Measurements from ENCODE around the gene SLC1A7. TPM values are rescaled to one million over a fixed set of nuclear protein-coding genes. Genes with fewer than 3 reads are reported as not detected.

Gene SLC1A7
- total RNA-seq, 2 experiments from 2014 or later, result not detected

DNA sequence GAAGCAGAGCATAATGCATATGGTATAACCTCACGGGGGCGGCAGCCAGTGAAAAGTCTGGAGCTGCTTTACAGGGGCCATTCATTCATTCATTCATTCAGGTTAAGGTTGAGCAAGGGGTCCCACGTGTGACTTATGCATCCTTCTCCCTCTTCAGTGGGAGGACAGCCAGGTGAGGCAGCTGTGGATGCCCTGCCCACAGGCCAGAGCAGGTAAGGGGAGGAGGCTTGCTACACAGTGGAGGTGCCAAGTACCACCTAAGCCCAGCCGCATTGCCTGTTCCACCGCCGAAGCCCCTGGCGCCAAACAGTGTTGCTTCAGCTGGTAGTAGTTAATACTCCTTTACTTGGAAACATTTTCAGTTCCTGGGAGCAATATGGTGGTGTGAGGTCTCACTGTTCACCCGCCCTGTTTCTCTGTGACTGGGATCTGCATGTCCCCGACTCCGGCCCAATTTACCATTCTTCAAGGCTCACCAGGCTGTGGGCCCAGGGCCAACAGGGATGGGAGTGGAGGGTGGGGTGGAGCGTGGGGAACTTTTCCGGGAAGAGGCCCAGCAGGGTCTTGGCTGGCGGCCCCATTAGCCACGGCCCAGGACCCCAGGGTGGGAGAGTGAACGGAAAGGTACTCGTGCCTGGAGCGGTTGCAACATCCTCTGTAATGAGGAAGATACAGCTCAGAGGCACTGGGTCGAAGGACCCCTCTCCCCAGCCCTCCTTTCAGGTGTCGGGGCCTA lies 81.1 kb downstream of the SLC1A7 start:
- Mint-ChIP-seq H3K27me3 (peaks cover 38% of the 10 kb centered on the region), H3K4me3 (no peak overlapping the region), H3K4me1 (ENCODE audit: low read depth) (peaks cover 8% of the 10 kb centered on the region), H3K9me3 (no peaks in the 10 kb centered on the region), H3K27ac (no peak overlapping the region), H3K36me3 (no peaks in the 10 kb centered on the region)
- DNase-seq, result no peak
- intact Hi-C loops (cut with micrococcal nuclease), result no loop called here
- POLR2A ChIA-PET, result interaction anchor here (0.6 kb wide), 1 partner anchor 365 kb away, joined by 4 read pairs; no protein-coding TSS in a partner anchor
- CTCF ChIA-PET, result no interaction called here

DNA sequence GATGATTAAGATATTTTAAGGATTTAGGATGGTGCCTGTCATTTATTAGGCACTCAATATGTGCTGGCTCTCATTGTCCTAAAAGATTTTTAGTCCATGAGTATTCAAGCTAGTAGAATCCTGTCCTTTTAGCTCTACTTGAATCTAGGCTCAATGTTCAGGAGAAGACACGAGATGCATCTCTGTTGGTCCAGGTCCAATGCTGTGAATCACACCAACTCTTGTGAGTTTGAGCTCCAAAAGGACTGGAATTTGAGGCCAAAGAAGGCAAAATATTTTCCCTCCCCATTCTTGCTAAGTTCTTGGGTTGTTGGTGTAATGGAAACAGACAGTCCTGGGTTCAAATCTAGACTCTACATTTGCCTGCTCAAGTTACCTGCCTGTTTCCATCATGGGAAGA lies 81.9 kb downstream of the SLC1A7 start:
- ChIA-PET POLR2A (no interaction called here), CTCF (no interaction called here)
- no peak overlapping the region for H3K27ac Mint-ChIP-seq
- no peaks in the 10 kb centered on the region for H3K9me3 Mint-ChIP-seq
- H3K36me3 Mint-ChIP-seq, result no peaks in the 10 kb centered on the region
- no peak overlapping the region for H3K4me3 Mint-ChIP-seq
- H3K27me3 Mint-ChIP-seq, result peaks cover 36% of the 10 kb centered on the region
- no peak for DNase-seq
- H3K4me1 Mint-ChIP-seq (ENCODE audit: low read depth), result peaks cover 8% of the 10 kb centered on the region
- intact Hi-C loops (cut with micrococcal nuclease), result no loop called here

DNA sequence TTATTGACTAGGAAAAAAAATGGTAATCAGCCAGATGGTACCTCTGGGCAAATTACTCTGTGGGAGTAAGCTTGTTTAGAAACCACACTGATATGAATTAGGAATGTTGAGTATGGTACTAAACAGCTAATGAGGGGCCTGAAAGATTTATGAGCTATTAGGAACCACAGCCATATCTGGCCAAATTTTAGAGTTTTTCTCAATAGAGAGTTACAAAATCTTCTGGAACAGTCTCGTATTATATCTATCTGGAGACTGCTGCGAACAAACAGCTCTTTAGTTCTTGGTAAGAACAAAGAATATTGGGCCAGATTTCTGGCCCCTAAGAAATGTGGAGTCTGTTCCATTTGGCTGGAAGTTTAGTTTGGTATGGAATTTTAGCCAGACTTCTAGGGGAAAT lies 85.3 kb downstream of the SLC1A7 start:
- Mint-ChIP-seq H3K36me3 (peaks cover 12% of the 10 kb centered on the region), H3K4me1 (ENCODE audit: low read depth) (no peaks in the 10 kb centered on the region), H3K27me3 (peaks cover 19% of the 10 kb centered on the region), H3K9me3 (no peaks in the 10 kb centered on the region), H3K4me3 (no peak overlapping the region), H3K27ac (no peak overlapping the region)
- no peak for DNase-seq
- CTCF ChIA-PET, result no interaction called here
- intact Hi-C loops (cut with micrococcal nuclease), result no loop called here
- POLR2A ChIA-PET, result no interaction called here

GRCh38 chr1:53051676-53052075 lies 90.8 kb downstream of the SLC1A7 start:
- CTCF ChIA-PET, result no interaction called here
- Mint-ChIP-seq H3K27ac (no peak overlapping the region), H3K9me3 (no peaks in the 10 kb centered on the region), H3K4me3 (no peak overlapping the region), H3K27me3 (no peaks in the 10 kb centered on the region), H3K4me1 (ENCODE audit: low read depth) (peaks cover 11% of the 10 kb centered on the region), H3K36me3 (peaks cover 30% of the 10 kb centered on the region)
- POLR2A ChIA-PET, result interaction anchor here (0.6 kb wide), 1 partner anchor 16 kb away, joined by 5 read pairs; no protein-coding TSS in a partner anchor
- DNase-seq, result no peak
- intact Hi-C loops (cut with micrococcal nuclease), result no loop called here

- Mint-ChIP-seq H3K27ac (no peak overlapping the region), H3K27me3 (no peaks in the 10 kb centered on the region), H3K9me3 (no peaks in the 10 kb centered on the region), H3K36me3 (peaks cover 30% of the 10 kb centered on the region), H3K4me1 (ENCODE audit: low read depth) (peaks cover 11% of the 10 kb centered on the region), H3K4me3 (no peak overlapping the region)
- intact Hi-C loops (cut with micrococcal nuclease), result no loop called here
- CTCF ChIA-PET, result no interaction called here
- POLR2A ChIA-PET, result no interaction called here
- DNase-seq, result no peak
These were observed 92.1 kb downstream of the SLC1A7 start for GRCh38 chr1:53050310-53050709.

DNA sequence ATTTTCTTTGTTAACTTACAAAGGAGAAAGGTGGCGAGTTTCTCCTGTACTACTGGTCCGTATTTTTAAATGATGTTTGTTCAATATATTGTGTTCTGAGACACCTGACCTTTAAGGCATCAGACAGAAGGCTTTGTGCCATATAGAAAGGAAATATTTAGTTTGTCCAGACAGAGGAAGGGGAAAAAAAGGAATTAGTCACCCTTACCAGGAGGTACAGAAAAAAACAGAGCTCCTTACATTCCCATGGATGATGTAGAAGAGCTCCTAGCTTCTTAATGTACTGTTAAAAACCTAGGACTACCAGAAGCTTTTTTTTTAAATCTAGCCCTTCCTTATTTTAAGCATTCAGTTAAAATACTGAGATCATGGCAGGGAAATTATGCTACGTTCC lies 92.9 kb downstream of the SLC1A7 start:
- H3K27me3 Mint-ChIP-seq, result no peaks in the 10 kb centered on the region
- POLR2A ChIA-PET, result no interaction called here
- H3K4me1 Mint-ChIP-seq (ENCODE audit: low read depth), result peaks cover 11% of the 10 kb centered on the region
- peaks cover 32% of the 10 kb centered on the region for H3K36me3 Mint-ChIP-seq
- CTCF ChIA-PET, result no interaction called here
- H3K4me3 Mint-ChIP-seq, result no peak overlapping the region
- no peaks in the 10 kb centered on the region for H3K9me3 Mint-ChIP-seq
- no peak overlapping the region for H3K27ac Mint-ChIP-seq
- intact Hi-C loops (cut with micrococcal nuclease), result no loop called here
- DNase-seq, result no peak

DNA sequence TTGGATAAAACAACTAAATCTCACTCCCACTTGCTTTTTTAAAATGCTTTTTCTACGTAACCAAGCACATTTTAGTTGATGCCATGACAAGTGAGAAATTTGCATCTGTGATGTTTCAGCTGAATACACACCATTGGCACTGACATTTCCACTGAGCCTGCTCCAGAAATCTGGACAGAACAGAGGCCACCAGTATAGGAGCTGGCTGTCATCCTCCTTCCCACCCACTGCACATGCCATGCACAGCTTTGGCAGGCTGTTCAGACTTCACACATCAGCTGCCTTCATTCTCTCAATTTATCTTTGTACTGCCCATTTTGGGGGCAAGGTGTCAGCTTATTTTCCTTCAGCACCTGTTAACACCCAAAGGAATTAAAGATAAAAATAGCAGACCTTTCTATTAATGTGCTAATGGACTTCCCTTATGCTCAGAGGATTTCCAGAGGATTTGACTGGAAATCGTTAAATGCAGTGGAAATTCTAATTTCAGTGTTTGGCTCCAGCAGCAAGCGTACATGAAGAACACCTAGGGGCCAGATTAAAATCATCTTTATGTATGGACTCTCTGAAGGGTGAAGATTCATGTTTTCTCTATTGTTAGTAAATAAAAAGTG lies 93.4 kb downstream of the SLC1A7 start:
- Mint-ChIP-seq H3K27ac (no peak overlapping the region), H3K4me3 (no peak overlapping the region), H3K9me3 (no peaks in the 10 kb centered on the region), H3K27me3 (no peaks in the 10 kb centered on the region), H3K4me1 (ENCODE audit: low read depth) (peaks cover 11% of the 10 kb centered on the region), H3K36me3 (peaks cover 30% of the 10 kb centered on the region)
- intact Hi-C loops (cut with micrococcal nuclease), result no loop called here
- ChIA-PET CTCF (no interaction called here), POLR2A (no interaction called here)
- DNase-seq, result no peak

DNA sequence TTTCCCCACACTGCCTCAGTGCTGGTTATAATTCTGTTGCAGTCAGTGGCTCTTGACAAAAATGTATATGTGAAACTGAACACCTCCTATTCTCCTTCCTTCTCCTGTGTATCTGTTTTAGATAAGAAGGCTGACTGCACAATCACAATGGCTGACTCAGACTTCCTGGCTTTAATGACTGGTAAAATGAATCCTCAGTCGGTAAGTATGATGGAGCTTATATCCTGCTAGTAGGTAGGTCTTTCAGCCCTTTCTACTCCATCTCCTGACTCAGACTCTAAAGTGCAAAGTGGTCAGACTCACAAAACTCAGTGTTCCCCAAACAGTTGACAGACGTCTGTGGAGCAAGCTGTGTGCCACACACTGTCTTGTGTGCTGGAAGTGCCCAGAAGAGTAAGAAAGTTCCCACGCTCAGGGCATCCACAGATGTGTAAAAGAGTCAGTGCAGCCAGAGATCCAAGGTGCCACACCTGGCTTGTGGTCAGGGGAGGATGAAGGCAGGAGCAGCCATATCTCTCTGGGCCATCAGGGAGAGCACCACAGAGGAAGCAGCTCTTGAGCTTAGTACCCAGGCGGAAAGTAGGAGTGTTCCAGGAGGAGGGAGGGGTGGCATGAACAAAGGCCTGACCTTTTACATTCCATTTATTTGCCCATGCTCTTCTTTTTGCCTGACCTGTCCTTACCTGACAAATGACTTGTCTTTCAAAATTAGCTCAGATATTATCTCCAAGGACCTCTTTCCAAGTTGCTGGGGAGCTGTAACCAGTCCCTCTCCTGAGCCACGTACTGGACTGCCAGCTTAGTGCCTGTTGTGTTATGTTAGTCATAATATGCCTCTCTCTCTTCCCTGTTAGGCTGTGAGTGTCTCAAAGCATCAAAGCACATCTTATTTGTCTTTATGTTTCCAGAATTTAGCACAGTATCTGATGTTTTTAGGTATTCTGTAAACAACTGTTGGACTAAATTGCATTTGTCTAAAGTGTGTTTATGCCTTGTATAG lies 94.4 kb downstream of the SLC1A7 start:
- DNase-seq, result peak; percentile 15
- Mint-ChIP-seq H3K27ac (peak overlapping the region; percentile 71), H3K4me3 (no peak overlapping the region), H3K27me3 (no peaks in the 10 kb centered on the region), H3K9me3 (no peaks in the 10 kb centered on the region), H3K4me1 (ENCODE audit: low read depth) (peaks cover 11% of the 10 kb centered on the region), H3K36me3 (peaks cover 25% of the 10 kb centered on the region)
- intact Hi-C loops (cut with micrococcal nuclease), result no loop called here
- CTCF ChIA-PET, result interaction anchor here (1.0 to 1.4 kb wide), 2 partner anchors 138 to 206 kb away, joined by 3 to 4 read pairs; partner anchors contain the start of gene ZYG11A
- POLR2A ChIA-PET, result no interaction called here

DNA sequence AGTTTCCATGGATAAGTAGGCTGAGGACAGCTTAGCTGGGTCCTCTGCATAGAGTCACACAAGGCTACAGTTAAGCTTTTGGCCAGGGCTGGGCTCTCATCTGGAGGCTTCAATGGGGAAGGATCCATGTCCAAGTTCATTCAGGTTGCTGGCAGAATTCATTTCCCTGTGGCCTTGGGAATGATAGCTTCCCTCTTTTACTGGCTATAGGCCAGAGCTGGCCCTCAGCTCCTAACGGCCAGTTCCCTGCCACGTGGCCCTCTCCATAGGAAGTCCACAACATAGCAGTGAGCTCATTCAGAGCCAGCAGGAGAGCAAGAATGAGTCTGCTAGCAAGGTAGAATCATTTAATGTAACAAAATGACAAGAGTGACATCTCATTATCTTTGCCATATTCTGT lies 95.5 kb downstream of the SLC1A7 start:
- ChIA-PET POLR2A (no interaction called here), CTCF (interaction anchor here (1.0 to 1.4 kb wide), 2 partner anchors 140 to 205 kb away, joined by 3 to 4 read pairs; partner anchors contain the start of gene ZYG11A)
- H3K4me1 Mint-ChIP-seq (ENCODE audit: low read depth), result peaks cover 11% of the 10 kb centered on the region
- H3K9me3 Mint-ChIP-seq, result no peaks in the 10 kb centered on the region
- DNase-seq, result no peak
- no peaks in the 10 kb centered on the region for H3K27me3 Mint-ChIP-seq
- H3K27ac Mint-ChIP-seq, result no peak overlapping the region
- no peak overlapping the region for H3K4me3 Mint-ChIP-seq
- intact Hi-C loops (cut with micrococcal nuclease), result no loop called here
- H3K36me3 Mint-ChIP-seq, result peaks cover 20% of the 10 kb centered on the region

DNA sequence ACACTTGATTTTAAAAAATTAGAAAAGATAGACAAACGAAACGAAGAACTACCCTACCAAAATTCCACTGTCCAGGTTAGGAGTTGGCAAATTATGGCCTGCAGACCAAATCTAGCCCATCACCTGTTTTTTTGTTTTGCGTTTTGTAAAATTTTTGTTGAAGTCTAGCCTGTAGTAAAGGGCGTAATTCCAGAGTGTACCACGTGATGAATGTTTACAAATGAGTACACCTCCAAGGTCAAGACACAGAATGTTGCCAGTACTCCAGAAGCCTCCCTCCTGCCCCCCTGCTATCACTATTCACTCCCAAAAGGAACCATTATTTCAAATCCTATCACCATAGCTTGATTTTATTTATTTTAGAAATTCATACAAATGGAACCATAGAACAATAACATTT lies 97.5 kb downstream of the SLC1A7 start:
- CTCF ChIA-PET, result no interaction called here
- DNase-seq, result no peak
- intact Hi-C loops (cut with micrococcal nuclease), result no loop called here
- Mint-ChIP-seq H3K4me3 (no peak overlapping the region), H3K4me1 (ENCODE audit: low read depth) (peaks cover 11% of the 10 kb centered on the region), H3K27me3 (no peaks in the 10 kb centered on the region), H3K9me3 (no peaks in the 10 kb centered on the region), H3K36me3 (peaks cover 15% of the 10 kb centered on the region), H3K27ac (no peak overlapping the region)
- POLR2A ChIA-PET, result interaction anchor here (1.1 kb wide), 1 partner anchor 30 kb away, joined by 3 read pairs; no protein-coding TSS in a partner anchor

- no peaks in the 10 kb centered on the region for H3K9me3 Mint-ChIP-seq
- intact Hi-C loops (cut with micrococcal nuclease), result no loop called here
- POLR2A ChIA-PET, result no interaction called here
- H3K27me3 Mint-ChIP-seq, result no peaks in the 10 kb centered on the region
- no peak overlapping the region for H3K27ac Mint-ChIP-seq
- H3K4me1 Mint-ChIP-seq (ENCODE audit: low read depth), result peaks cover 7% of the 10 kb centered on the region
- DNase-seq, result no peak
- CTCF ChIA-PET, result no interaction called here
- no peak overlapping the region for H3K4me3 Mint-ChIP-seq
- H3K36me3 Mint-ChIP-seq, result peaks cover 20% of the 10 kb centered on the region
These were observed 99.2 kb downstream of the SLC1A7 start for GRCh38 chr1:53043271-53043670.

- POLR2A ChIA-PET, result no interaction called here
These were observed 103.9 kb downstream of the SLC1A7 start for GRCh38 chr1:53038566-53038965.

More at GRCh38 chr1:53038566-53038965, 103.9 kb downstream of the SLC1A7 start:
- Mint-ChIP-seq H3K4me1 (ENCODE audit: low read depth) (no peaks in the 10 kb centered on the region), H3K27ac (no peak overlapping the region), H3K36me3 (peaks cover 12% of the 10 kb centered on the region), H3K27me3 (no peaks in the 10 kb centered on the region), H3K9me3 (no peaks in the 10 kb centered on the region), H3K4me3 (no peak overlapping the region)
- intact Hi-C loops (cut with micrococcal nuclease), result no loop called here
- CTCF ChIA-PET, result no interaction called here
- no peak for DNase-seq

Data from activated CD4-positive, alpha-beta memory T cell treated with anti-CD3 and anti-CD28 coated beads for 36 hours (primary cell).